Endothelial cell of umbilical vein (primary cell): Measurements from ENCODE around the gene TOM1L2. TPM values are rescaled to one million over a fixed set of nuclear protein-coding genes. Genes with fewer than 3 reads are reported as not detected.
A peak's percentile ranks its signal among the peaks of the same experiment; 100 is the strongest.

Experiments used
- BruUV-seq: library from RNA; stranded (reverse); fragments of 400-500 nt; replicated peaks from 2 replicates; lab custom pipeline; 2021; lab: Mats Ljungman, UMichigan
- CTCF ChIA-PET: fragments of 300-600, 350-600 bp; sonication (Branson Sonifier 250); formaldehyde crosslinking; loops from one replicate; lab custom pipeline; 2021; ENCODE audit warnings: antibody characterized with exemption, inconsistent platforms; lab: Charles Lee
- POLR2A ChIA-PET: fragments of 300-600, 350-600 bp; sonication (Branson Sonifier 250); formaldehyde crosslinking; loops from one replicate; lab custom pipeline; 2021; ENCODE audit warnings: antibody characterized with exemption, inconsistent platforms; lab: Charles Lee
- DNase-seq: peaks from one replicate; pipeline ENCODE4 v3.0.0-alpha.2; 2011; ENCODE audit warnings: low read depth, low spot score
- FAIRE-seq: peaks from 2 replicates; lab custom pipeline; 2011; peaks lifted over from hg19 to GRCh38; lab: Jason Lieb, UNC
- H2AFZ ChIP-seq: 2 replicates; pipeline ENCODE4 v1.6.0; 2012; ENCODE audit warnings: low read depth, low read length, control low read depth, inconsistent platforms
- H3K27ac ChIP-seq: 2 replicates; pipeline ENCODE4 v1.5.1; 2011; ENCODE audit warnings: low read depth, mild to moderate bottlenecking, control low read depth, low read length, moderate library complexity; ENCODE audit not compliant: insufficient read depth
- H3K27me3 ChIP-seq, 2 experiments: 2 replicates each; pipeline versions ENCODE4 v1.6.0 to v1.6.1; 2011; ENCODE audit warnings: low read length in 2 of 2, mixed read lengths in 1 of 2; ENCODE audit not compliant: control insufficient read depth in 2 of 2, insufficient read depth in 2 of 2
- H3K36me3 ChIP-seq, 2 experiments: 2 replicates in 1 of 2; 3 replicates in 1 of 2; pipeline ENCODE4 v1.5.1; 2011; ENCODE audit warnings: low read length in 2 of 2, mild to moderate bottlenecking in 1 of 2, moderate library complexity in 1 of 2; ENCODE audit not compliant: control insufficient read depth in 2 of 2, insufficient read depth in 2 of 2; ENCODE audit errors: extremely low read depth in 1 of 2
- H3K4me1 ChIP-seq: 3 replicates; pipeline ENCODE4 v1.5.1; 2011; ENCODE audit warnings: mild to moderate bottlenecking, low read length; ENCODE audit not compliant: control insufficient read depth, insufficient read depth; ENCODE audit errors: extremely low read depth
- H3K4me2 ChIP-seq: 2 replicates; pipeline ENCODE4 v1.6.1; 2011; ENCODE audit warnings: low read length, control low read depth, mixed read lengths; ENCODE audit not compliant: insufficient read depth
- H3K4me3 ChIP-seq, 3 experiments: fragments of 200-600 bp in 1 of 3; sonication (generic), shearing (Covaris generic) in 1 of 3; replicated peaks in 1 of 3; 2 replicates each; pipeline ENCODE4 v1.5.1; 2011 to 2016; ENCODE audit warnings: control low read depth in 3 of 3, low read length in 3 of 3, mild to moderate bottlenecking in 2 of 3, inconsistent platforms in 1 of 3, low read depth in 1 of 3, moderate library complexity in 1 of 3; ENCODE audit not compliant: insufficient read depth in 1 of 3
- H3K79me2 ChIP-seq: 2 replicates; pipeline ENCODE4 v1.6.0; 2012; ENCODE audit warnings: low read length, inconsistent platforms; ENCODE audit not compliant: control insufficient read depth, insufficient read depth
- H3K9ac ChIP-seq: replicated peaks from 2 replicates; pipeline ENCODE3; 2011; ENCODE audit warnings: low read length, control low read depth; ENCODE audit not compliant: insufficient read depth; ENCODE audit errors: extremely low read depth
- H3K9me1 ChIP-seq: replicated peaks from 3 replicates; pipeline ENCODE4 v1.6.0; 2011; ENCODE audit warnings: mild to moderate bottlenecking, low read length; ENCODE audit not compliant: control insufficient read depth, insufficient read depth; ENCODE audit errors: extremely low read depth
- H3K9me3 ChIP-seq: replicated peaks from 2 replicates; pipeline ENCODE4 v1.5.1; 2012; ENCODE audit warnings: low read length, inconsistent platforms; ENCODE audit not compliant: control insufficient read depth, insufficient read depth
- H4K20me1 ChIP-seq: replicated peaks from 2 replicates; pipeline ENCODE3; 2011; ENCODE audit warnings: mild to moderate bottlenecking, low read length; ENCODE audit not compliant: control insufficient read depth, insufficient read depth; ENCODE audit errors: extremely low read depth
- EZH2 ChIP-seq: IDR thresholded peaks from 2 replicates; pipeline ENCODE4 v1.6.1; 2012; ENCODE audit warnings: borderline replicate concordance, low read depth, mild to moderate bottlenecking, moderate library complexity, low read length, inconsistent platforms; ENCODE audit not compliant: severe bottlenecking
- FOS ChIP-seq: IDR thresholded peaks from 2 replicates; pipeline ENCODE4 v1.6.1; 2011; ENCODE audit warnings: mild to moderate bottlenecking, low read length, moderate library complexity, borderline replicate concordance; ENCODE audit not compliant: insufficient read depth
- GATA2 ChIP-seq: IDR thresholded peaks from 2 replicates; pipeline ENCODE4 v1.7.0; 2011; ENCODE audit warnings: low read depth, mild to moderate bottlenecking, moderate library complexity, mixed read lengths, low read length; ENCODE audit not compliant: insufficient read length, insufficient read depth
- JUN ChIP-seq: IDR thresholded peaks from 2 replicates; pipeline ENCODE4 v1.6.1; 2011; ENCODE audit warnings: borderline replicate concordance, low read depth; ENCODE audit not compliant: insufficient read length, insufficient read depth
- MYC ChIP-seq: IDR thresholded peaks from one replicate; pipeline ENCODE4 v1.6.1; 2011; ENCODE audit warnings: mild to moderate bottlenecking, low read depth, low read length
- POLR2A ChIP-seq: IDR thresholded peaks from 2 replicates; pipeline ENCODE4 v1.6.1; 2012; ENCODE audit warnings: low read depth, mild to moderate bottlenecking, control low read depth, low read length
- POLR2AphosphoS5 ChIP-seq: IDR thresholded peaks from 2 replicates; pipeline ENCODE4 v1.6.1; 2012; ENCODE audit warnings: low read depth, mild to moderate bottlenecking, control low read depth, low read length, moderate library complexity; ENCODE audit not compliant: insufficient read depth
- dilution Hi-C: fragments of 300-500 bp; cut with MboI; formaldehyde crosslinking; loops from one replicate; pipeline ENCODE4 v1.15.0; 2019; ENCODE audit warnings: low sequenced_read_pairs; ENCODE audit not compliant: extremely low pct_ligation_motif_present
- intact Hi-C: fragments of 100-400 bp; cut with micrococcal nuclease; formaldehyde crosslinking; loops from one replicate; pipeline ENCODE4 v1.10.0; 2022
- polyA plus RNA-seq, 4 experiments: library from polyadenylated mRNA; depleted of rRNA in 3 of 4; stranded (reverse) in 3 of 4; unstranded in 1 of 4; fragments of >200 nt; gene quantifications; 2 replicates each; pipeline versions ENCODE4 v1.2.1 to v1.2.3, GENCODE V29; 2011 to 2012; ENCODE audit warnings: missing spikeins in 1 of 4
- total RNA-seq: library from RNA; stranded (reverse); gene quantifications from 2 replicates; pipeline ENCODE4 v1.2.3, GENCODE V29; 2021
- TF ChIP-seq, protein P1 (sequence below): IDR thresholded peaks from 2 replicates; pipeline ENCODE4 v1.6.1; 2011; ENCODE audit not compliant: insufficient read depth, insufficient read length
- TF ChIP-seq, protein P2 (sequence below), 2 donors: IDR thresholded peaks; 1 replicate in 1 of 2; 2 replicates in 1 of 2; pipeline ENCODE4 v1.5.1; 2011; ENCODE audit warnings: low read length in 2 of 2, mild to moderate bottlenecking in 2 of 2, moderate library complexity in 2 of 2, control low read depth in 1 of 2, inconsistent platforms in 1 of 2, low read depth in 1 of 2; ENCODE audit not compliant: insufficient read depth in 1 of 2; ENCODE audit errors: extremely low read depth in 1 of 2

TOM1L2 gene
- total and polyA plus RNA-seq, 2 donors (not counting 3 experiments of a cell fraction or from before 2014, with no cell fraction given): 31.7 to 37.6 TPM

GRCh38 chr17:17844079-17844478, 128.1 kb downstream of the TOM1L2 start:
- Histone ChIP-seq H4K20me1 (no peaks in the 10 kb centered on the region), H3K36me3 (peaks cover 0 to 4% of the 10 kb centered on the region in 2 experiments), H3K9me3 (no peaks in the 10 kb centered on the region), H3K9ac (no peak overlapping the region), H3K4me3 (no peak overlapping the region), H2AFZ (no peak overlapping the region), H3K27ac (no peak overlapping the region), H3K79me2 (no peaks in the 10 kb centered on the region), H3K4me2 (no peak overlapping the region), H3K9me1 (no peaks in the 10 kb centered on the region), H3K4me1 (peaks cover 22% of the 10 kb centered on the region), H3K27me3 (no peaks in the 10 kb centered on the region)
- intact Hi-C loops: no loop called here
- no peak for DNase-seq
- dilution Hi-C loops: no loop called here
- ChIA-PET POLR2A (no interaction called here), CTCF (no interaction called here)
- no TSS peak for BruUV-seq
- TF ChIP-seq GATA2 (no peak), POLR2A (no peak), JUN (no peak), EZH2 (no peak), FOS (no peak), POLR2AphosphoS5 (peak; percentile 10), MYC (no peak)
- TF ChIP-seq, protein P1, sequence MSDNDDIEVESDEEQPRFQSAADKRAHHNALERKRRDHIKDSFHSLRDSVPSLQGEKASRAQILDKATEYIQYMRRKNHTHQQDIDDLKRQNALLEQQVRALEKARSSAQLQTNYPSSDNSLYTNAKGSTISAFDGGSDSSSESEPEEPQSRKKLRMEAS: no peak
- FAIRE-seq: no peak

- TF ChIP-seq POLR2AphosphoS5 (no peak), EZH2 (no peak), FOS (no peak), JUN (no peak), GATA2 (no peak), MYC (no peak), POLR2A (no peak)
- TF ChIP-seq, protein P2, sequence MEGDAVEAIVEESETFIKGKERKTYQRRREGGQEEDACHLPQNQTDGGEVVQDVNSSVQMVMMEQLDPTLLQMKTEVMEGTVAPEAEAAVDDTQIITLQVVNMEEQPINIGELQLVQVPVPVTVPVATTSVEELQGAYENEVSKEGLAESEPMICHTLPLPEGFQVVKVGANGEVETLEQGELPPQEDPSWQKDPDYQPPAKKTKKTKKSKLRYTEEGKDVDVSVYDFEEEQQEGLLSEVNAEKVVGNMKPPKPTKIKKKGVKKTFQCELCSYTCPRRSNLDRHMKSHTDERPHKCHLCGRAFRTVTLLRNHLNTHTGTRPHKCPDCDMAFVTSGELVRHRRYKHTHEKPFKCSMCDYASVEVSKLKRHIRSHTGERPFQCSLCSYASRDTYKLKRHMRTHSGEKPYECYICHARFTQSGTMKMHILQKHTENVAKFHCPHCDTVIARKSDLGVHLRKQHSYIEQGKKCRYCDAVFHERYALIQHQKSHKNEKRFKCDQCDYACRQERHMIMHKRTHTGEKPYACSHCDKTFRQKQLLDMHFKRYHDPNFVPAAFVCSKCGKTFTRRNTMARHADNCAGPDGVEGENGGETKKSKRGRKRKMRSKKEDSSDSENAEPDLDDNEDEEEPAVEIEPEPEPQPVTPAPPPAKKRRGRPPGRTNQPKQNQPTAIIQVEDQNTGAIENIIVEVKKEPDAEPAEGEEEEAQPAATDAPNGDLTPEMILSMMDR (IDR thresholded peaks at IDR 0.05; ENCODE audit: extremely low read depth in 1 of 2, insufficient read depth in 1 of 2, low read depth in 1 of 2, low read length in 2 of 2): no peak
- TF ChIP-seq, protein P1: no peak
- Histone ChIP-seq H3K9ac (no peak overlapping the region), H3K27ac (no peak overlapping the region), H3K4me1 (peaks cover 28% of the 10 kb centered on the region), H2AFZ (no peak overlapping the region), H3K9me3 (no peaks in the 10 kb centered on the region), H3K79me2 (no peaks in the 10 kb centered on the region), H4K20me1 (no peaks in the 10 kb centered on the region), H3K9me1 (no peaks in the 10 kb centered on the region), H3K4me3 (no peak overlapping the region), H3K36me3 (peaks cover 0 to 3% of the 10 kb centered on the region in 2 experiments), H3K4me2 (no peak overlapping the region), H3K27me3 (no peaks in the 10 kb centered on the region)
- intact Hi-C loops (no loop called here), dilution Hi-C loops (no loop called here)
- BruUV-seq: no TSS peak
- ChIA-PET CTCF (interaction anchor here (1.6 to 3.1 kb wide), 2 partner anchors 11 to 31 kb away, joined by 5 to 15 read pairs; no protein-coding TSS in a partner anchor), POLR2A (no interaction called here)
- DNase-seq: no peak
- FAIRE-seq: no peak
These were observed 129.1 kb downstream of the TOM1L2 start for GRCh38 chr17:17843096-17843495.
